ENCODE data around the gene TMEM106B. TPM values are rescaled to one million over a fixed set of nuclear protein-coding genes. Genes with fewer than 3 reads are reported as not detected.
"Not testable (repeated sequence)": the region's sequence is repeated elsewhere in the genome, so short reads cannot be mapped to it uniquely, and the experiment has no call there.

Gene TMEM106B
- total RNA-seq, 5 donors from 2014 or later (not counting 1 experiment from before 2014, with no cell fraction given): 30.8 to 45.9 (median 38.7) TPM

GRCh38 chr7:12222889-12223579, 11.9 kb downstream of the TMEM106B start:
- Mint-ChIP-seq H3K9me3 (peaks cover 0 to 4% (median 0%) of the 10 kb centered on the region in 3 donors), H3K4me3 (peak overlapping the region; percentile 40 to 60 (median 46)), H3K4me1 (peaks cover 58 to 64% (median 62%) of the 10 kb centered on the region in 3 donors), H3K36me3 (peaks cover 54% of the 10 kb centered on the region), H3K27me3 (no peaks in the 10 kb centered on the region), H3K27ac (peak overlapping the region; percentile 91 to 93)
- H3K4me3 ChIP-seq (ENCODE audit: control insufficient read depth in 1 of 2, extremely low read depth in 1 of 2, low read length in 1 of 2): no peak overlapping the region
- H3K27me3 ChIP-seq (replicated peaks in 1 of 2; ENCODE audit: control insufficient read depth in 2 of 2, extremely low read depth in 1 of 2, insufficient read depth in 2 of 2, low read length in 1 of 2): no peaks in the 10 kb centered on the region
- peak overlapping the region; percentile 58 for H3K27ac ChIP-seq (ENCODE audit: low read length)
- no peaks in the 10 kb centered on the region for H3K9me3 ChIP-seq
- H3K36me3 ChIP-seq (ENCODE audit: control insufficient read depth in 2 of 2, extremely low read depth in 1 of 2, insufficient read depth in 1 of 2, low read length in 1 of 2): peaks cover 0 to 28% of the 10 kb centered on the region in 2 donors
- WGBS (ENCODE audit: insufficient coverage): no CpG with 5 or more reads among the region's 1 CpG
- H3K4me1 ChIP-seq (ENCODE audit: control insufficient read depth in 1 of 2, extremely low read depth in 1 of 2, insufficient read depth in 2 of 2, low read length in 2 of 2): peaks cover 13 to 34% of the 10 kb centered on the region in 2 experiments
- ATAC-seq (replicated peaks in 1 of 4): peak; percentile 69 to 94 (median 92)
- CTCF ChIA-PET: interaction anchor here in 1 of 2 donors (0.6 kb wide), 1 partner anchor 286 kb away, joined by 3 read pairs; no protein-coding TSS in a partner anchor
- POLR2A ChIA-PET: interaction anchor here in 1 of 2 donors (0.7 kb wide), 1 partner anchor 35 kb away, joined by 12 read pairs; no protein-coding TSS in a partner anchor
- DNase-seq: peak in 1 of 35 experiments; percentile 51

- ATAC-seq (replicated peaks in 1 of 4); H3K4me3 Mint-ChIP-seq; DNase-seq; H3K9me3 Mint-ChIP-seq; CTCF ChIA-PET; H3K27me3 ChIP-seq (replicated peaks in 1 of 2; ENCODE audit: control insufficient read depth in 2 of 2, extremely low read depth in 1 of 2, insufficient read depth in 2 of 2, low read length in 1 of 2); H3K9me3 ChIP-seq; H3K4me3 ChIP-seq (ENCODE audit: control insufficient read depth in 1 of 2, extremely low read depth in 1 of 2, low read length in 1 of 2); H3K27me3 Mint-ChIP-seq; POLR2A ChIA-PET; H3K27ac ChIP-seq (ENCODE audit: low read length): not testable (repeated sequence)
- Histone ChIP-seq H3K36me3 (ENCODE audit: control insufficient read depth in 2 of 2, extremely low read depth in 1 of 2, insufficient read depth in 1 of 2, low read length in 1 of 2) (peaks cover 4 to 16% of the 10 kb centered on the region in 2 donors), H3K4me1 (ENCODE audit: control insufficient read depth in 1 of 2, extremely low read depth in 1 of 2, insufficient read depth in 2 of 2, low read length in 2 of 2) (peaks cover 13 to 34% of the 10 kb centered on the region in 2 experiments)
- no CpG with 5 or more reads among the region's 7 CpGs for WGBS (ENCODE audit: insufficient coverage)
- peaks cover 44% of the 10 kb centered on the region for H3K36me3 Mint-ChIP-seq
- peak overlapping the region in 1 of 2 donors; percentile 34 for H3K27ac Mint-ChIP-seq
- H3K4me1 Mint-ChIP-seq: peaks cover 55 to 58% (median 57%) of the 10 kb centered on the region in 3 donors
Measured at GRCh38 chr7:12225017-12225416, 13.9 kb downstream of the TMEM106B start.

GRCh38 chr7:12226756-12227155, 15.7 kb downstream of the TMEM106B start:
- ATAC-seq (replicated peaks in 1 of 4): no peak
- DNase-seq: no peak
- Histone ChIP-seq H3K4me3 (ENCODE audit: control insufficient read depth in 1 of 2, extremely low read depth in 1 of 2, low read length in 1 of 2) (no peak overlapping the region), H3K27me3 (replicated peaks in 1 of 2; ENCODE audit: control insufficient read depth in 2 of 2, extremely low read depth in 1 of 2, insufficient read depth in 2 of 2, low read length in 1 of 2) (no peaks in the 10 kb centered on the region), H3K9me3 (no peaks in the 10 kb centered on the region), H3K36me3 (ENCODE audit: control insufficient read depth in 2 of 2, extremely low read depth in 1 of 2, insufficient read depth in 1 of 2, low read length in 1 of 2) (peaks cover 5 to 13% of the 10 kb centered on the region in 2 donors), H3K27ac (ENCODE audit: low read length) (no peak overlapping the region), H3K4me1 (ENCODE audit: control insufficient read depth in 1 of 2, extremely low read depth in 1 of 2, insufficient read depth in 2 of 2, low read length in 2 of 2) (peaks cover 10 to 22% of the 10 kb centered on the region in 2 experiments)
- CTCF ChIA-PET: no interaction called here
- peak overlapping the region in 1 of 3 donors; percentile 20 for H3K4me3 Mint-ChIP-seq
- WGBS (ENCODE audit: insufficient coverage): no CpG with 5 or more reads among the region's 2 CpGs
- POLR2A ChIA-PET: no interaction called here
- no peak overlapping the region for H3K27ac Mint-ChIP-seq
- peaks cover 44 to 45% (median 44%) of the 10 kb centered on the region in 3 donors for H3K4me1 Mint-ChIP-seq
- H3K9me3 Mint-ChIP-seq: peaks cover 0 to 4% (median 0%) of the 10 kb centered on the region in 3 donors
- H3K27me3 Mint-ChIP-seq: no peaks in the 10 kb centered on the region
- H3K36me3 Mint-ChIP-seq: peaks cover 39% of the 10 kb centered on the region

- peaks cover 5 to 15% of the 10 kb centered on the region in 2 donors for H3K36me3 ChIP-seq (ENCODE audit: control insufficient read depth in 2 of 2, extremely low read depth in 1 of 2, insufficient read depth in 1 of 2, low read length in 1 of 2)
- no peaks in the 10 kb centered on the region for H3K27me3 Mint-ChIP-seq
- H3K27me3 ChIP-seq (replicated peaks in 1 of 2; ENCODE audit: control insufficient read depth in 2 of 2, extremely low read depth in 1 of 2, insufficient read depth in 2 of 2, low read length in 1 of 2): no peaks in the 10 kb centered on the region
- no peaks in the 10 kb centered on the region for H3K9me3 ChIP-seq
- H3K36me3 Mint-ChIP-seq: peaks cover 40% of the 10 kb centered on the region
- peaks cover 0 to 4% (median 0%) of the 10 kb centered on the region in 3 donors for H3K9me3 Mint-ChIP-seq
- H3K4me3 ChIP-seq (ENCODE audit: control insufficient read depth in 1 of 2, extremely low read depth in 1 of 2, low read length in 1 of 2): no peak overlapping the region
- ATAC-seq (replicated peaks in 1 of 4) (no peak), DNase-seq (no peak)
- CTCF ChIA-PET: no interaction called here
- no peak overlapping the region for H3K27ac Mint-ChIP-seq
- peaks cover 7 to 11% of the 10 kb centered on the region in 2 experiments for H3K4me1 ChIP-seq (ENCODE audit: control insufficient read depth in 1 of 2, extremely low read depth in 1 of 2, insufficient read depth in 2 of 2, low read length in 2 of 2)
- H3K4me1 Mint-ChIP-seq: peaks cover 31 to 33% (median 32%) of the 10 kb centered on the region in 3 donors
- H3K4me3 Mint-ChIP-seq: no peak overlapping the region
- POLR2A ChIA-PET: interaction anchor here in 1 of 2 donors (0.6 kb wide), 3 partner anchors 17 to 24 kb away, joined by 3 read pairs; no protein-coding TSS in a partner anchor
- H3K27ac ChIP-seq (ENCODE audit: low read length): no peak overlapping the region
Measured at GRCh38 chr7:12228024-12228423, 16.9 kb downstream of the TMEM106B start.

GRCh38 chr7:12229046-12229445, 18.0 kb downstream of the TMEM106B start:
- DNase-seq (no peak), ATAC-seq (replicated peaks in 1 of 4) (no peak)
- Mint-ChIP-seq H3K36me3 (peaks cover 44% of the 10 kb centered on the region), H3K4me1 (peaks cover 22 to 23% (median 23%) of the 10 kb centered on the region in 3 donors), H3K9me3 (peaks cover 0 to 4% (median 0%) of the 10 kb centered on the region in 3 donors), H3K27me3 (no peaks in the 10 kb centered on the region), H3K27ac (peak overlapping the region in 1 of 2 donors; percentile 43), H3K4me3 (no peak overlapping the region)
- no peak overlapping the region for H3K27ac ChIP-seq (ENCODE audit: low read length)
- POLR2A ChIA-PET: interaction anchor here in 1 of 2 donors (0.6 to 1.5 kb wide), 3 partner anchors 12 to 44 kb away, joined by 3 to 5 read pairs (median 3); no protein-coding TSS in a partner anchor
- H3K4me3 ChIP-seq (ENCODE audit: control insufficient read depth in 1 of 2, extremely low read depth in 1 of 2, low read length in 1 of 2): no peak overlapping the region
- no peaks in the 10 kb centered on the region for H3K27me3 ChIP-seq (replicated peaks in 1 of 2; ENCODE audit: control insufficient read depth in 2 of 2, extremely low read depth in 1 of 2, insufficient read depth in 2 of 2, low read length in 1 of 2)
- H3K9me3 ChIP-seq: no peaks in the 10 kb centered on the region
- CTCF ChIA-PET: interaction anchor here in 1 of 2 donors (0.6 to 1.4 kb wide), 4 partner anchors 11 to 242 kb away, joined by 3 to 6 read pairs (median 4); no protein-coding TSS in a partner anchor
- peaks cover 0 to 4% of the 10 kb centered on the region in 2 experiments for H3K4me1 ChIP-seq (ENCODE audit: control insufficient read depth in 1 of 2, extremely low read depth in 1 of 2, insufficient read depth in 2 of 2, low read length in 2 of 2)
- peaks cover 5 to 18% of the 10 kb centered on the region in 2 donors for H3K36me3 ChIP-seq (ENCODE audit: control insufficient read depth in 2 of 2, extremely low read depth in 1 of 2, insufficient read depth in 1 of 2, low read length in 1 of 2)

GRCh38 chr7:12231097-12231496, 20.0 kb downstream of the TMEM106B start:
- Mint-ChIP-seq H3K4me3 (no peak overlapping the region), H3K27me3 (no peaks in the 10 kb centered on the region), H3K27ac (no peak overlapping the region), H3K9me3 (no peaks in the 10 kb centered on the region), H3K4me1 (peaks cover 9 to 12% (median 11%) of the 10 kb centered on the region in 3 donors), H3K36me3 (peaks cover 35% of the 10 kb centered on the region)
- H3K4me3 ChIP-seq (ENCODE audit: control insufficient read depth in 1 of 2, extremely low read depth in 1 of 2, low read length in 1 of 2): no peak overlapping the region
- DNase-seq (no peak), ATAC-seq (replicated peaks in 1 of 4) (no peak)
- no peak overlapping the region for H3K27ac ChIP-seq (ENCODE audit: low read length)
- peaks cover 0 to 4% of the 10 kb centered on the region in 2 experiments for H3K4me1 ChIP-seq (ENCODE audit: control insufficient read depth in 1 of 2, extremely low read depth in 1 of 2, insufficient read depth in 2 of 2, low read length in 2 of 2)
- ChIA-PET POLR2A (interaction anchor here in 1 of 2 donors (0.6 kb wide), 1 partner anchor 30 kb away, joined by 3 read pairs; no protein-coding TSS in a partner anchor), CTCF (no interaction called here)
- H3K36me3 ChIP-seq (ENCODE audit: control insufficient read depth in 2 of 2, extremely low read depth in 1 of 2, insufficient read depth in 1 of 2, low read length in 1 of 2): peaks cover 5 to 23% of the 10 kb centered on the region in 2 donors
- no CpG with 5 or more reads among the region's 2 CpGs for WGBS (ENCODE audit: insufficient coverage)
- no peaks in the 10 kb centered on the region for H3K27me3 ChIP-seq (replicated peaks in 1 of 2; ENCODE audit: control insufficient read depth in 2 of 2, extremely low read depth in 1 of 2, insufficient read depth in 2 of 2, low read length in 1 of 2)
- no peaks in the 10 kb centered on the region for H3K9me3 ChIP-seq

All from T-cell (primary cell).